Activated T-helper 2 cell treated with anti-CD3 and anti-CD28 coated beads, Interferon-gamma antibody, Interleukin-2, Interleukin-4, amounts not matched to agents 10 μg/mL and 5 μg/mL and 100 μg/mL, durations not matched to agents 14 hours and 24 hours and 36 hours (primary cell): ENCODE measurements around the gene STAC2. TPM values are rescaled to one million over a fixed set of nuclear protein-coding genes. Genes with fewer than 3 reads are reported as not detected.

Experiments used
- DNase-seq: peaks from one replicate; pipeline ENCODE4 v3.0.0; 2021; ENCODE audit warnings: low spot score
- H3K27ac Mint-ChIP-seq: one replicate; pipeline ENCODE4 v1.8.0; 2021; ENCODE audit warnings: mixed read lengths
- H3K27me3 Mint-ChIP-seq: one replicate; pipeline ENCODE4 v1.8.0; 2021; ENCODE audit warnings: low read depth, mixed read lengths
- H3K36me3 Mint-ChIP-seq: one replicate; pipeline ENCODE4 v1.8.0; 2021; ENCODE audit warnings: low read depth, mixed read lengths
- H3K4me1 Mint-ChIP-seq: one replicate; pipeline ENCODE4 v1.8.0; 2021; ENCODE audit warnings: low read depth, mixed read lengths
- H3K4me3 Mint-ChIP-seq: one replicate; pipeline ENCODE4 v1.8.0; 2021; ENCODE audit warnings: low read depth, mild to moderate bottlenecking, moderate library complexity, mixed read lengths
- H3K9me3 Mint-ChIP-seq: one replicate; pipeline ENCODE4 v1.8.0; 2021; ENCODE audit warnings: mixed read lengths
- intact Hi-C: fragments of 100-400 bp; cut with micrococcal nuclease; formaldehyde crosslinking; loops from one replicate; pipeline ENCODE4 v1.15.1; 2023
- total RNA-seq: library from RNA; stranded (reverse); gene quantifications from 2 replicates; pipeline ENCODE4 v1.2.3, GENCODE V29; 2022

The STAC2 gene
- total RNA-seq, 1 donor from 2014 or later = not detected

GRCh38 chr17:39197380-39198185 lies 28.2 kb downstream of the STAC2 start, which contains the start of gene CACNB1:
CACNB1 (minus strand) TSS chr17:39197669; CDS start chr17:39197495, 174 bp downstream.
- H3K36me3 Mint-ChIP-seq = peaks cover 42% of the 10 kb centered on the region
- DNase-seq = peak; percentile 66
- peak within 1 kb of the TSS; percentile 82 for H3K4me3 Mint-ChIP-seq
- H3K4me1 Mint-ChIP-seq = peaks cover 37% of the 10 kb centered on the region
- intact Hi-C loops = loop anchor here (2.0 to 5.0 kb wide), 2 partner anchors 45 to 445 kb away; partner anchors contain the start of genes PLXDC1 and PSMB3
- H3K9me3 Mint-ChIP-seq = no peaks in the 10 kb centered on the region
- H3K27ac Mint-ChIP-seq = peak within 1 kb of the TSS; percentile 64
- H3K27me3 Mint-ChIP-seq = no peaks in the 10 kb centered on the region

- H3K27me3 Mint-ChIP-seq = no peaks in the 10 kb centered on the region
- no peak for DNase-seq
- H3K4me3 Mint-ChIP-seq = peak overlapping the region; percentile 82
- no peak overlapping the region for H3K27ac Mint-ChIP-seq
- no peaks in the 10 kb centered on the region for H3K9me3 Mint-ChIP-seq
- H3K4me1 Mint-ChIP-seq = peaks cover 32% of the 10 kb centered on the region
- intact Hi-C loops = loop anchor here (5.0 kb wide), 1 partner anchor 45 kb away; the partner anchor contains the start of gene PLXDC1
- peaks cover 38% of the 10 kb centered on the region for H3K36me3 Mint-ChIP-seq
Observed at GRCh38 chr17:39196808-39197291, 28.9 kb downstream of the STAC2 start.

DNA sequence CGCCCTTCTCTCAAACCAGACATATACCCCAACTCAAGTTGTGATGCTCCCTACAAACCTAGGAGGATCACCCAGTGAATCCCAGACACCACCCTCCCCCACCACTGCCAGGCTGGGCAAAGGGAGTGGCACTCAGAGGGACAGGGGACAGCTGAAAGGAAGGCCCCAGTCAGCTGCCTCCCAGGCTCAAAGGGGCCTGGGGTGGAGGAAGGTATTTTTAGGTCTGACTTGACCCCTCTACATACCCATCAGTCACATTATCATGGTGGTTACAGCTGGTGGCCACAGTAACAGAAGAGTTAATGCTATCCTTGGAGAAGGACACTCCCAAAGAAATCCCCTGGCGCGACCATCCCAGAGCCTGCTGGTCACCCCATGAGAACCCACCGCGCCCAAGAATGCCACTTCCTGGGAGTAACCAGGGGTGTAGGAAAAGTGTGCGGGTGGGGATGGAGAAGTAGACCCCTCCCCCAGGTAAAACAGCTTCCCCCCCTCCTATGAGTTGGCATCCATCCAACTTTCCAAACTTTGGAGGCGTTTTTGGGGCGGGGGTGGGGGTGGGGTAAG lies 29.4 kb downstream of the STAC2 start:
- Mint-ChIP-seq H3K9me3 (no peaks in the 10 kb centered on the region), H3K4me3 (peak overlapping the region; percentile 72), H3K36me3 (peaks cover 36% of the 10 kb centered on the region), H3K27ac (peak overlapping the region; percentile 64), H3K27me3 (no peaks in the 10 kb centered on the region), H3K4me1 (peaks cover 29% of the 10 kb centered on the region)
- intact Hi-C loops = loop anchor here (5.0 kb wide), 1 partner anchor 44 kb away; the partner anchor contains the start of gene PLXDC1
- no peak for DNase-seq

DNA sequence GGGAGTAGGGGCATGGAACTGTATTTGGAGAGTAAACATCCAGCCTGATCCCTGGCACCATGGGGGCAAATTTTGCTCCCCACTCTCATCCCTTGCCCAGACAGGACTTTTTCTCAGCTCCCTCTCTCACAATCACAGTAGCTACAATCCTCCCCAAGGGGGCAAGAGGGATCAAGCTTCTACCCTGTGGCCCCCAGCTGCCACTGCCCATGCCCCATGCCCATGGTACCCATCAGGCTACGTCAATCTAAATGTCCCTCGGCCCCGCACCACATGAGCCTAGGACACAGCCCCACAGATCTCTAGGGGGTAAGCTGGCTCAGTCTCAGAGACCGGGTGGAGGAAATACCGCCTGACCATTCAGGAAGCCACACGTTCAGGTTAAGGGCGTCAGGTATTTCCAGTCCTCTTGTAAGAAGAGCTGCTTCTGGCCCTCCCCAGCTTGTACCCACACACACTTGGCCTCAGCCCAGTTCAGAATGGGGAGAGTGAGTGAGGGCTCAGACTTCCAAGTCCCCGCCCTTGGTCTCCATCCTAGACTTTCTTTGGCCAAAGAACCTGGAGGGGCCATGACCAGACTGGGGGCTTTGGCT lies 30.1 kb downstream of the STAC2 start:
- Mint-ChIP-seq H3K4me3 (peak overlapping the region; percentile 72), H3K27me3 (no peaks in the 10 kb centered on the region), H3K27ac (peak overlapping the region; percentile 10), H3K36me3 (peaks cover 32% of the 10 kb centered on the region), H3K4me1 (peaks cover 25% of the 10 kb centered on the region), H3K9me3 (no peaks in the 10 kb centered on the region)
- intact Hi-C loops = loop anchor here (5.0 kb wide), 1 partner anchor 43 kb away; the partner anchor contains the start of gene PLXDC1
- no peak for DNase-seq

DNA sequence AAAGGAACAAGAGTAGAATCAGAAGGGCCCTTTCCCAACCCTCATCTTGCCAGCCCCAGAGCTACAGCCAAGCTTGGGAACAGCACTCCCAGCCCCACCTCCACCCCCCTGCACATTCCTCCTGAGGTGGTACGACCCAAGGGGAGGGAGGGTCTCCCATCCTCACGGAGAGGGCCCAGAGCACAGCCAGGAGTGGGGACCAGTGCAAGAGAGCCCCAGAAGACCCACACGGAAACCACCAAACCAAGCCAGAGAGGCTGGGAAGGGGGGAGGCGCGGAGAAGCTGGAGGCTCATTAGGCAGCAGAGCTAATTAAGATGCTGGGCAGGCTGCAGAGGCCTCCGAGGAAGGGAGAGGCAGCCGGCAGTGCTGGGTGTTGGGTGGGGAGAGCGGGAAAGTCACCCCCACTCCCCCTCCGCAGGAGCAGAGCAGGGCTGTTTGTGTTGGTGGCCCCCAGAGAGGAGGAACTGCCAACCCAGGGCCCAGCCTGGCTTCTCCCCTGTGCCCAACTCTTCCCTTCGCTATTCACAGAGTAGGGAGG lies 30.7 kb downstream of the STAC2 start:
- no peak overlapping the region for H3K27ac Mint-ChIP-seq
- intact Hi-C loops = loop anchor here (5.0 kb wide), 1 partner anchor 43 kb away; the partner anchor contains the start of gene PLXDC1
- no peaks in the 10 kb centered on the region for H3K9me3 Mint-ChIP-seq
- peaks cover 26% of the 10 kb centered on the region for H3K36me3 Mint-ChIP-seq
- no peaks in the 10 kb centered on the region for H3K27me3 Mint-ChIP-seq
- no peak for DNase-seq
- H3K4me3 Mint-ChIP-seq = peak overlapping the region; percentile 72
- peaks cover 25% of the 10 kb centered on the region for H3K4me1 Mint-ChIP-seq

DNA sequence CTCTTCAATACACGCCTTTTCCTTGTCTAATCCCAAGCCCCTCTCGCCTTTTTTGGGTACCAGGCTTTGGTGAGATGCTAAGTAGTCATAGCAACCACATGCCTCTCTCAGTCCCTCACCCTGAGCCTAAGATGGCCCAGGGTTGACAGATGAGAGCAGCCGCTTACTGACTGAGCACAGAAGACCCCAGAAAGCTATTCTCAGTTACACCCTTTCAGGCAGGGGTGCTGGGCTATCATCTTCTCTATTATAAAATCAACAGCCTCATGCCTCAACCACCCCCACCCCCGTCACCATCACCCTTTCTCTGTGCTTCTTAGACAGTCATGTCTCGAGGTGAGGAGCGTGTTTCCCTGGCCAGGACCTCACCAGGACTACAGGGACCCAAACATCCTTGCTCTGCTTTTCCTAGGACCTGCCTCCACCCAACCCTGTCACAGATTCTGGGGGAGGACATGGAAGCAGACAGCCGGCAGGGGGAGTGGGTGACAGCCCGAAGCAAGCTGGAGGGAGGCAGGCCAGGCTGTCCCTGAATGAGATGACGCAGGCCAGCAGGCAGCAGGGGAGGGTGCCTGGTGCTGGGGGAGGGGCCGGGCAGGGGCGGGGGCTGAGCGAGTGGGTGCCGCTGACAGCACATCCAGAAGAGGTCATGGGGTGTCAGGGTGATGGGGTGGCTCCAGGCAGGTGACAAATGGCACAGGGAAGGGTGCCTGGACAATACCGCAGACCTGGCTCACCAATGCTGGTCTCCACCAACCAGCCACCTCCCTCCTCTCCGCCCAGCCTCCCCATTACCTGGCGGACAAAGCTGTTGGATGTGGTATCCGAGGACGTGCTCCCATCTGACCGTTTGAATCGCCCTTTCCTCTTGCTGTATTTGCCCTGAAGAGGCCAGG lies 31.4 kb downstream of the STAC2 start:
- no peaks in the 10 kb centered on the region for H3K9me3 Mint-ChIP-seq
- no peak for DNase-seq
- intact Hi-C loops = no loop called here
- H3K4me3 Mint-ChIP-seq = no peak overlapping the region
- H3K27ac Mint-ChIP-seq = no peak overlapping the region
- peaks cover 22% of the 10 kb centered on the region for H3K36me3 Mint-ChIP-seq
- H3K27me3 Mint-ChIP-seq = no peaks in the 10 kb centered on the region
- H3K4me1 Mint-ChIP-seq = peaks cover 21% of the 10 kb centered on the region

DNA sequence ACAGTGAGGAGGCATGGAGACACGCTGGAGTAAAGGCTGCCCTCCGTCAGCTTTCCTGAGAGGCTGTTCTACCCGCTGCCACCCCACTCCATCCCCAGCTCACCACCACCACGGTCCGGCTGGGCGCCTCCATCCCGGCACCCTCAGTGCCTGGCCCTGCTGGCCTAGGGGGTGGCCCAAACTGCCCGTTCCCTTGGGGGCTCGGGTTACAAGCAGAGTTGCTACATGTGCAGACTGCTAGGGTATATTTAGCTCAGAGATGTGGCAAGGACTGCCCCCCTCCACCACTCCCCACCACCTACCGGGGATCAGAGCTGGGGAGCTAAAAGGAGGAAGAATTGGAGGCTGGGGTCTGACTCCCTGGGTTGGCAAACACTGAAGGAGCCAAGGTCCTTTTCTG lies 32.4 kb downstream of the STAC2 start:
- Mint-ChIP-seq H3K4me1 (peaks cover 17% of the 10 kb centered on the region), H3K27ac (no peak overlapping the region), H3K27me3 (no peaks in the 10 kb centered on the region), H3K36me3 (peaks cover 22% of the 10 kb centered on the region), H3K4me3 (no peak overlapping the region), H3K9me3 (no peaks in the 10 kb centered on the region)
- intact Hi-C loops = no loop called here
- no peak for DNase-seq

GRCh38 chr17:39192901-39193300 lies 32.8 kb downstream of the STAC2 start:
- intact Hi-C loops = no loop called here
- no peak overlapping the region for H3K4me3 Mint-ChIP-seq
- H3K9me3 Mint-ChIP-seq = no peaks in the 10 kb centered on the region
- peaks cover 23% of the 10 kb centered on the region for H3K36me3 Mint-ChIP-seq
- no peak for DNase-seq
- H3K27ac Mint-ChIP-seq = no peak overlapping the region
- no peaks in the 10 kb centered on the region for H3K27me3 Mint-ChIP-seq
- H3K4me1 Mint-ChIP-seq = peaks cover 13% of the 10 kb centered on the region

DNA sequence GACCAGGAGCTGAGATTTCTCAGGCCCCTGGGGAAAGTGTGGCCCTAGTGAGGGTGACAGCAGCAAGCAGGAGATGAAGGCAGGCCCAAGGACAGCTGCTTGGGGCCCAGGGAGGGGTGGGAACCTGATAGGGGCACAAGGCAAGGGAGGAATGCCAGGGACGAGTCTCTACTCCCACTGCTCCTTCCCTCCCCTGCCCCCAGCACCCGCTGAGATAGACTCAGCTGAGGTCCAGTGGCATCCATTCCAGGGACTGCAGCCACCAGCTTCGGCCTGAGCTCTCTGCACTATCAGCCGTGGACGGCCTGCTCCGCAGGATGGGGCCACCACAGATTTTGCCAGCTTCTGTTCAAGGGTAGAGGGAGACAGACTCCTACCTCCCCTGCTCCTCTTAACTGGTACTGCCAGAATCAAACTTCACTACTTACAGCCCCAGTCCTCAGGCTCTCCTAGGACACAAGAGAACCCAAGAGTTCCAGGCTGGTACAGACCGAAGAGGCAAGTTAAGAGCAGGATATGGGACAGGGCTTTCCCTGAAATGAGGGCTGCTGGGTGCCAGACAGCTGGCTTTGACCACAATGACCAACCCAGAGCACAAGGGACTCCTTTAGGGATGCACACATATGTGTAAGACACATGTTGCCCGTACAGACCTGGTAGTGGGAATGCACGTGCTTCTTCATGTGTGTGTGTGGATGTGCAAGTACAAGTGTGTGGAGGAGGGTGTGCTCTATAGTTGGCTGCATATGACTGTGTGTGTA lies 33.8 kb downstream of the STAC2 start:
- no peaks in the 10 kb centered on the region for H3K9me3 Mint-ChIP-seq
- DNase-seq = no peak
- peaks cover 13% of the 10 kb centered on the region for H3K4me1 Mint-ChIP-seq
- H3K27me3 Mint-ChIP-seq = no peaks in the 10 kb centered on the region
- no peak overlapping the region for H3K4me3 Mint-ChIP-seq
- no peak overlapping the region for H3K27ac Mint-ChIP-seq
- peaks cover 32% of the 10 kb centered on the region for H3K36me3 Mint-ChIP-seq
- intact Hi-C loops = no loop called here

DNA sequence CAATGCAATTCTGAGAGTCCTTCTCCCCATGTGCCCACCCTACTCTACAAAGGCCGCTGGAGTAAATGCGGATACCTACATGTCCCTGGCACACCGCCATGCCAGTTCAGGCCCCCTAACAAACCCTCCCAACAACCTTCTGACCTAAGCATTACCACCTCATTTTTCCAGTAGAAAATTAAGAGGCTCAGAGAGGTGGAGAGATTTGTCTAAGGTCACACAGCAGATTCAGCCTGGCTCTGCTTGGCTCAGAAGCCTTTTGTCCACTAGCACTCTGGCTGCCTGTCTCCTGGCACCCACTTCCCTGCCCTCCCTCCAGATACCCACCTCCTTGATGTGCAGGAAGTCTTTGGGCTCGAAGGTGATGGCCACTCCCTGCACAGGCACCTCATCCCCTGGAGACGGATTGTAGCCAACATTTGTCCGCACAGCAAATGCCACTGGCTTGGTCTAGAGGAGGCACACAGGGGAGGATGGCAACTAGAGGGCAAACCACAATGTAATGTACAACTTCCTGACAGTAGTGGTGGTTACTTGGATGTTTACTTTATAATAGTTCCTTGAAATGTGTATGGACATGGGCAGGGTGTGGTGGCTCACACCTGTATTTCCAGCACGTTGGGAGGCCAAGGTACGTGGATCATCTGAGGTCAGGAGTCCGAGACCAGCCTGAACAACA lies 38.5 kb downstream of the STAC2 start:
- intact Hi-C loops = no loop called here
- H3K27ac Mint-ChIP-seq = no peak overlapping the region
- H3K4me1 Mint-ChIP-seq = no peaks in the 10 kb centered on the region
- no peak for DNase-seq
- peaks cover 44% of the 10 kb centered on the region for H3K36me3 Mint-ChIP-seq
- H3K9me3 Mint-ChIP-seq = no peaks in the 10 kb centered on the region
- no peak overlapping the region for H3K4me3 Mint-ChIP-seq
- H3K27me3 Mint-ChIP-seq = no peaks in the 10 kb centered on the region

- no peak overlapping the region for H3K4me3 Mint-ChIP-seq
- H3K36me3 Mint-ChIP-seq = peaks cover 42% of the 10 kb centered on the region
- no peak for DNase-seq
- intact Hi-C loops = no loop called here
- H3K27ac Mint-ChIP-seq = no peak overlapping the region
- H3K9me3 Mint-ChIP-seq = no peaks in the 10 kb centered on the region
- no peaks in the 10 kb centered on the region for H3K4me1 Mint-ChIP-seq
- H3K27me3 Mint-ChIP-seq = no peaks in the 10 kb centered on the region
Observed at GRCh38 chr17:39186481-39187002, 39.2 kb downstream of the STAC2 start.
